H9 (cell line): ENCODE results near the gene BPIFB1. TPM values are rescaled to one million over a fixed set of nuclear protein-coding genes. Genes with fewer than 3 reads are reported as not detected.

Source experiments
- DNase-seq: peaks from one replicate; pipeline ENCODE4 v3.0.0-alpha.2; 2017
- H2AFZ ChIP-seq: one replicate; pipeline ENCODE4 v1.6.1; 2013; ENCODE audit warnings: mild to moderate bottlenecking, low read length, control low read depth, moderate library complexity
- H2AK5ac ChIP-seq: 2 replicates; pipeline ENCODE4 v1.6.1; 2013; ENCODE audit warnings: low read length, control low read depth, mixed read lengths; ENCODE audit not compliant: insufficient read length
- H2BK120ac ChIP-seq: one replicate; pipeline ENCODE4 v1.6.1; 2013; ENCODE audit warnings: low read depth, mild to moderate bottlenecking, low read length, control low read depth, inconsistent platforms; ENCODE audit not compliant: poor library complexity, severe bottlenecking
- H2BK12ac ChIP-seq: 2 replicates; pipeline ENCODE4 v1.6.1; 2013; ENCODE audit warnings: low read length, control low read depth, mixed read lengths, low read depth; ENCODE audit not compliant: insufficient read length
- H2BK15ac ChIP-seq: 2 replicates; pipeline ENCODE4 v1.6.1; 2013; ENCODE audit warnings: low read depth, low read length, control low read depth
- H2BK20ac ChIP-seq: one replicate; pipeline ENCODE4 v1.6.1; 2013; ENCODE audit warnings: low read depth, mild to moderate bottlenecking, low read length, control low read depth, inconsistent platforms; ENCODE audit not compliant: poor library complexity, severe bottlenecking
- H2BK5ac ChIP-seq: 2 replicates; pipeline ENCODE4 v1.6.1; 2013; ENCODE audit warnings: low read length, control low read depth, mixed read lengths; ENCODE audit not compliant: insufficient read length
- H3K14ac ChIP-seq: 2 replicates; pipeline ENCODE4 v1.6.1; 2013; ENCODE audit warnings: low read length, control low read depth; ENCODE audit not compliant: insufficient read depth
- H3K18ac ChIP-seq: 2 replicates; pipeline ENCODE4 v1.6.1; 2013; ENCODE audit warnings: low read depth, mild to moderate bottlenecking, mixed read lengths, low read length, control low read depth; ENCODE audit not compliant: insufficient read length
- H3K23ac ChIP-seq: 2 replicates; pipeline ENCODE4 v1.6.1; 2013; ENCODE audit warnings: low read length, control low read depth, mixed read lengths, low read depth; ENCODE audit not compliant: insufficient read length
- H3K23me2 ChIP-seq: 2 replicates; pipeline ENCODE4 v1.6.1; 2013; ENCODE audit warnings: low read depth, mild to moderate bottlenecking, mixed read lengths, low read length, control low read depth; ENCODE audit not compliant: insufficient read length, poor library complexity, severe bottlenecking
- H3K27ac ChIP-seq: 2 replicates; pipeline ENCODE4 v1.5.1; 2013; ENCODE audit warnings: low read length, control low read depth, mixed read lengths, low read depth; ENCODE audit not compliant: insufficient read length
- H3K27me3 ChIP-seq: 2 replicates; pipeline ENCODE4 v1.6.1; 2013; ENCODE audit warnings: low read length, control low read depth, inconsistent platforms; ENCODE audit not compliant: insufficient read depth
- H3K4ac ChIP-seq: 2 replicates; pipeline ENCODE4 v1.6.1; 2013; ENCODE audit warnings: low read depth, mild to moderate bottlenecking, control low read depth, inconsistent platforms, low read length, moderate library complexity
- H3K4me1 ChIP-seq: 2 replicates; pipeline ENCODE4 v1.6.1; 2013; ENCODE audit warnings: low read length, control low read depth, inconsistent platforms; ENCODE audit not compliant: insufficient read depth
- H3K4me2 ChIP-seq: 2 replicates; pipeline ENCODE4 v1.6.1; 2013; ENCODE audit warnings: low read length, control low read depth, mixed read lengths; ENCODE audit not compliant: insufficient read length, insufficient read depth
- H3K56ac ChIP-seq: 2 replicates; pipeline ENCODE4 v1.6.1; 2013; ENCODE audit warnings: low read depth, mild to moderate bottlenecking, mixed read lengths, low read length, control low read depth; ENCODE audit not compliant: insufficient read length
- H3K79me1 ChIP-seq: 2 replicates; pipeline ENCODE4 v1.6.1; 2013; ENCODE audit warnings: low read depth, mild to moderate bottlenecking, moderate library complexity, low read length, control low read depth, inconsistent platforms; ENCODE audit not compliant: insufficient read depth, poor library complexity, severe bottlenecking
- H3K79me2 ChIP-seq: 2 replicates; pipeline ENCODE4 v1.6.1; 2013; ENCODE audit warnings: low read length, control low read depth, inconsistent platforms; ENCODE audit not compliant: insufficient read depth
- H3K9ac ChIP-seq: 2 replicates; pipeline ENCODE4 v1.6.1; 2013; ENCODE audit warnings: low read length, control low read depth, mixed read lengths; ENCODE audit not compliant: insufficient read length; ENCODE audit errors: extremely low read depth
- H3K9me3 ChIP-seq: one replicate; pipeline ENCODE4 v1.6.1; 2013; ENCODE audit warnings: low read depth, low read length, inconsistent platforms; ENCODE audit not compliant: control insufficient read depth
- H3T11ph ChIP-seq: one replicate; pipeline ENCODE4 v1.6.1; 2013; ENCODE audit warnings: mild to moderate bottlenecking, low read length, control low read depth, inconsistent platforms
- H4K20me1 ChIP-seq: one replicate; pipeline ENCODE4 v1.6.1; 2013; ENCODE audit not compliant: control insufficient read depth, insufficient read length, insufficient read depth
- H4K5ac ChIP-seq: 2 replicates; pipeline ENCODE4 v1.6.1; 2013; ENCODE audit warnings: low read depth, mild to moderate bottlenecking, mixed read lengths, low read length, control low read depth; ENCODE audit not compliant: insufficient read length
- H4K8ac ChIP-seq: replicated peaks from 2 replicates; pipeline ENCODE4 v1.6.1; 2013; ENCODE audit warnings: low read length, control low read depth, mixed read lengths, low read depth; ENCODE audit not compliant: insufficient read length
- H4K91ac ChIP-seq: 2 replicates; pipeline ENCODE4 v1.6.1; 2013; ENCODE audit warnings: low read depth, mild to moderate bottlenecking, moderate library complexity, mixed read lengths, low read length, control low read depth; ENCODE audit not compliant: insufficient read length
- H3K27ac Mint-ChIP-seq, 3 experiments: 2 replicates in 2 of 3; 3 replicates in 1 of 3; pipeline ENCODE4 v1.8.0; 2020 to 2021; ENCODE audit warnings: mixed read lengths in 3 of 3, mild to moderate bottlenecking in 1 of 3, moderate library complexity in 1 of 3
- H3K27me3 Mint-ChIP-seq: 2 replicates; pipeline ENCODE4 v1.8.0; 2021; ENCODE audit warnings: low read depth, mild to moderate bottlenecking, moderate library complexity, mixed read lengths
- H3K36me3 Mint-ChIP-seq, 3 experiments: 2 replicates in 2 of 3; 3 replicates in 1 of 3; pipeline ENCODE4 v1.8.0; 2020 to 2021; ENCODE audit warnings: low read depth in 3 of 3, mixed read lengths in 3 of 3; ENCODE audit not compliant: insufficient read depth in 1 of 3
- H3K4me1 Mint-ChIP-seq, 2 experiments: 2 replicates each; pipeline ENCODE4 v1.8.0; 2020; ENCODE audit warnings: mixed read lengths in 2 of 2
- H3K4me3 Mint-ChIP-seq, 2 experiments: 2 replicates in 1 of 2; 3 replicates in 1 of 2; pipeline ENCODE4 v1.8.0; 2020 to 2021; ENCODE audit warnings: mild to moderate bottlenecking in 2 of 2, mixed read lengths in 2 of 2, moderate library complexity in 1 of 2
- H3K9me3 Mint-ChIP-seq, 2 experiments: 2 replicates in 1 of 2; 3 replicates in 1 of 2; pipeline ENCODE4 v1.8.0; 2020; ENCODE audit warnings: mild to moderate bottlenecking in 2 of 2, mixed read lengths in 2 of 2, moderate library complexity in 1 of 2
- CTCF ChIP-seq: fragments of 200-600 bp; sonication (generic); conservative IDR thresholded peaks from 3 replicates; pipeline ENCODE4 v1.8.0; 2021; ENCODE audit warnings: antibody characterized with exemption, mild to moderate bottlenecking
- WGBS: extraction: QIAGEN DNeasy Blood & Tissue Kit; methylation state at CpG from one replicate; pipeline ENCODE4 v1.1.7; 2013; ENCODE audit warnings: missing lambda C conversion rate, low lambda C conversion rate, mixed read lengths; ENCODE audit not compliant: insufficient read length; ENCODE audit errors: extremely low coverage; 5-methylcytosine and 5-hydroxymethylcytosine counted together
- total RNA-seq: library from RNA; stranded (reverse); gene quantifications from 2 replicates; pipeline ENCODE4 v1.2.1, GENCODE V29; 2021

Gene BPIFB1
- total RNA-seq, 1 experiment from 2014 or later = not detected

DNA sequence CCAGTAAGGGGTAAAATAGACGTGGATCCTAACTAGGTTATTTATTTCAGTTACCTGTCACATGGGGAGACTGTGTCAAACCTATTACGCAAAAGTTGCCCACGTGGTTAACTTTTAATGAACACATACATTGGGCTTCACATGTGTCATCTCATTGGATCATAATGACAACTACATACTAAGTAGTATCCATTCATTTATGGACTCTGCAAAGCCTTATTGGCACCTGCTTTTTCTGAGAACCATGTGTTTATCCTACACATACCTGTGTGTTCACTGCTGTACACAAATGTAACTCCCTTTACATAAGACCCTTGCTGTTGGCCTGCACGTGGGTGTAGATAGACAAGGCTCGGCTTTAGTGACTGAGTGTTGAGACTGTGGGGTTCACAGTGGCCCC, 42.1 kb upstream of the BPIFB1 start:
- Mint-ChIP-seq H3K4me1 (no peaks in the 10 kb centered on the region), H3K4me3 (no peak overlapping the region), H3K27ac (no peak overlapping the region), H3K36me3 (no peaks in the 10 kb centered on the region), H3K9me3 (no peaks in the 10 kb centered on the region; a peak in 1 of 5 replicates), H3K27me3 (peaks cover 35% of the 10 kb centered on the region)
- no peaks in the 10 kb centered on the region for H3K79me2 ChIP-seq
- WGBS = no CpG with 5 or more reads among the region's 5 CpGs
- H3K14ac ChIP-seq = no peak overlapping the region
- H3K23me2 ChIP-seq = no peaks in the 10 kb centered on the region
- no peak overlapping the region for H2BK12ac ChIP-seq
- no peak overlapping the region for H3K9ac ChIP-seq
- no peak overlapping the region for H3K18ac ChIP-seq
- no peak overlapping the region for H3K4me2 ChIP-seq
- H4K91ac ChIP-seq = no peak overlapping the region
- H4K8ac ChIP-seq = no peak overlapping the region
- TF ChIP-seq CTCF = no peak
- H3K27me3 ChIP-seq = no peaks in the 10 kb centered on the region
- no peak for DNase-seq
- H3K56ac ChIP-seq = no peak overlapping the region
- H3K27ac ChIP-seq = no peak overlapping the region
- H2BK15ac ChIP-seq = no peak overlapping the region
- H3K9me3 ChIP-seq = no peaks in the 10 kb centered on the region
- H4K20me1 ChIP-seq = no peaks in the 10 kb centered on the region
- H2BK5ac ChIP-seq = no peak overlapping the region
- no peak overlapping the region for H2AK5ac ChIP-seq
- no peaks in the 10 kb centered on the region for H3K79me1 ChIP-seq
- no peak overlapping the region for H4K5ac ChIP-seq
- no peak overlapping the region for H2AFZ ChIP-seq
- no peak overlapping the region for H2BK20ac ChIP-seq
- H3K4me1 ChIP-seq = no peaks in the 10 kb centered on the region
- no peak overlapping the region for H3T11ph ChIP-seq
- H3K4ac ChIP-seq = no peak overlapping the region
- H3K23ac ChIP-seq = no peak overlapping the region
- no peak overlapping the region for H2BK120ac ChIP-seq
